Measurements from ENCODE around the gene IL15. TPM values are rescaled to one million over a fixed set of nuclear protein-coding genes. Genes with fewer than 3 reads are reported as not detected.

The IL15 gene
- total and polyA plus RNA-seq, 2 experiments from 2014 or later, result 2.3 to 3.7 TPM

DNA sequence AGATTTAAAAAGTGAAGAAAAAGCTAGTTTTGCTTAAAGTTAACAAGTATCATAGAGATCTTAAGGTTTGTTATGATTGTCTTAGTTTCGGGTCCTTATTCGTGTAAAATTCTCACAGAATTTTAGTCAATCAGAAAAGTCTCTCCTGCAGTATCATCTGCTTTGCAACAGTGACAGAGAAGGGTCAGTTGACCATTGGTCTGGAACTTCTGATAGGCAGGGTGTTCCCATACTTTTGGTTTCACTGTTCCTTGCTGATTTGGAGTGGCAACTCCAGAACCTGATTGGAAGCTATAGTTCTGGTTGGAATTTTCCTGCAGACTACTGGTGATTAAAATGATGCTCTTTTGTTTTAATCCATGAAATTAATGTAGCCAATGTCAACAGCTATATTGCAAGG, 1.8 kb downstream of the IL15 start (continued):
- TF ChIP-seq, protein P1, sequence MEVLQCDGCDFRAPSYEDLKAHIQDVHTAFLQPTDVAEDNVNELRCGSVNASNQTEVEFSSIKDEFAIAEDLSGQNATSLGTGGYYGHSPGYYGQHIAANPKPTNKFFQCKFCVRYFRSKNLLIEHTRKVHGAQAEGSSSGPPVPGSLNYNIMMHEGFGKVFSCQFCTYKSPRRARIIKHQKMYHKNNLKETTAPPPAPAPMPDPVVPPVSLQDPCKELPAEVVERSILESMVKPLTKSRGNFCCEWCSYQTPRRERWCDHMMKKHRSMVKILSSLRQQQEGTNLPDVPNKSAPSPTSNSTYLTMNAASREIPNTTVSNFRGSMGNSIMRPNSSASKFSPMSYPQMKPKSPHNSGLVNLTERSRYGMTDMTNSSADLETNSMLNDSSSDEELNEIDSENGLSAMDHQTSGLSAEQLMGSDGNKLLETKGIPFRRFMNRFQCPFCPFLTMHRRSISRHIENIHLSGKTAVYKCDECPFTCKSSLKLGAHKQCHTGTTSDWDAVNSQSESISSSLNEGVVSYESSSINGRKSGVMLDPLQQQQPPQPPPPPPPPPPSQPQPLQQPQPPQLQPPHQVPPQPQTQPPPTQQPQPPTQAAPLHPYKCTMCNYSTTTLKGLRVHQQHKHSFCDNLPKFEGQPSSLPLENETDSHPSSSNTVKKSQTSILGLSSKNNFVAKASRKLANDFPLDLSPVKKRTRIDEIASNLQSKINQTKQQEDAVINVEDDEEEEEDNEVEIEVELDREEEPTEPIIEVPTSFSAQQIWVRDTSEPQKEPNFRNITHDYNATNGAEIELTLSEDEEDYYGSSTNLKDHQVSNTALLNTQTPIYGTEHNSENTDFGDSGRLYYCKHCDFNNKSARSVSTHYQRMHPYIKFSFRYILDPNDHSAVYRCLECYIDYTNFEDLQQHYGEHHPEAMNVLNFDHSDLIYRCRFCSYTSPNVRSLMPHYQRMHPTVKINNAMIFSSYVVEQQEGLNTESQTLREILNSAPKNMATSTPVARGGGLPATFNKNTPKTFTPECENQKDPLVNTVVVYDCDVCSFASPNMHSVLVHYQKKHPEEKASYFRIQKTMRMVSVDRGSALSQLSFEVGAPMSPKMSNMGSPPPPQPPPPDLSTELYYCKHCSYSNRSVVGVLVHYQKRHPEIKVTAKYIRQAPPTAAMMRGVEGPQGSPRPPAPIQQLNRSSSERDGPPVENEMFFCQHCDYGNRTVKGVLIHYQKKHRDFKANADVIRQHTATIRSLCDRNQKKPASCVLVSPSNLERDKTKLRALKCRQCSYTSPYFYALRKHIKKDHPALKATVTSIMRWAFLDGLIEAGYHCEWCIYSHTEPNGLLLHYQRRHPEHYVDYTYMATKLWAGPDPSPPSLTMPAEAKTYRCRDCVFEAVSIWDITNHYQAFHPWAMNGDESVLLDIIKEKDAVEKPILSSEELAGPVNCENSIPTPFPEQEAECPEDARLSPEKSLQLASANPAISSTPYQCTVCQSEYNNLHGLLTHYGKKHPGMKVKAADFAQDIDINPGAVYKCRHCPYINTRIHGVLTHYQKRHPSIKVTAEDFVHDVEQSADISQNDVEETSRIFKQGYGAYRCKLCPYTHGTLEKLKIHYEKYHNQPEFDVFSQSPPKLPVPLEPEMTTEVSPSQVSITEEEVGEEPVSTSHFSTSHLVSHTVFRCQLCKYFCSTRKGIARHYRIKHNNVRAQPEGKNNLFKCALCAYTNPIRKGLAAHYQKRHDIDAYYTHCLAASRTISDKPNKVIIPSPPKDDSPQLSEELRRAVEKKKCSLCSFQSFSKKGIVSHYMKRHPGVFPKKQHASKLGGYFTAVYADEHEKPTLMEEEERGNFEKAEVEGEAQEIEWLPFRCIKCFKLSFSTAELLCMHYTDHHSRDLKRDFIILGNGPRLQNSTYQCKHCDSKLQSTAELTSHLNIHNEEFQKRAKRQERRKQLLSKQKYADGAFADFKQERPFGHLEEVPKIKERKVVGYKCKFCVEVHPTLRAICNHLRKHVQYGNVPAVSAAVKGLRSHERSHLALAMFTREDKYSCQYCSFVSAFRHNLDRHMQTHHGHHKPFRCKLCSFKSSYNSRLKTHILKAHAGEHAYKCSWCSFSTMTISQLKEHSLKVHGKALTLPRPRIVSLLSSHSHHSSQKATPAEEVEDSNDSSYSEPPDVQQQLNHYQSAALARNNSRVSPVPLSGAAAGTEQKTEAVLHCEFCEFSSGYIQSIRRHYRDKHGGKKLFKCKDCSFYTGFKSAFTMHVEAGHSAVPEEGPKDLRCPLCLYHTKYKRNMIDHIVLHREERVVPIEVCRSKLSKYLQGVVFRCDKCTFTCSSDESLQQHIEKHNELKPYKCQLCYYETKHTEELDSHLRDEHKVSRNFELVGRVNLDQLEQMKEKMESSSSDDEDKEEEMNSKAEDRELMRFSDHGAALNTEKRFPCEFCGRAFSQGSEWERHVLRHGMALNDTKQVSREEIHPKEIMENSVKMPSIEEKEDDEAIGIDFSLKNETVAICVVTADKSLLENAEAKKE (CRISPR knock-in tag; IDR thresholded peaks at IDR 0.05), result no peak
- TF ChIP-seq EZH2phosphoT487 (IDR thresholded peaks at IDR 0.05; ENCODE audit: unreplicated experiment) (no peak), POLR2AphosphoS5 (IDR thresholded peaks at IDR 0.05; ENCODE audit: low read depth) (no peak), CREB1 (CRISPR knock-in tag; IDR thresholded peaks at IDR 0.05; ENCODE audit: low read depth) (no peak), EZH2 (IDR thresholded peaks at IDR 0.05; ENCODE audit: low read depth, unreplicated experiment) (no peak)

DNA sequence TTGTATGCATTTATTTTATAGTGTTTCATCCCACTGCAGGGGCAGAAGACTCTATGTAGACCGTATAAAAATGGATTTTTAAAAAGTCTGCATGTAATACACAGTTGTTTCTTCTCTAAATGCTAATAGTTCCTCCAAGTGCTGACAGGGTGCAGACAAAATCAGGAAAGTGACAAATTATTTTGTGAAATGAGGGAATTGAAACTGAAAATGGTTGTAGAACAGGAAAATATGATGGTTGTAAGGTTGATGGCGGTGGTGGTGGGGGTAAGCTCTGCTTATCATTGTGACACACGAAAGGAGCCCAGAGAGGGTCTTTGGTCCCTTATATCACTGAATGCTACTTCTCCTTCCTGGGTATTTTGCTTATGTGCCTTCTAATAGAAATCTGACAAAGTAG, 4.3 kb downstream of the IL15 start:
- Mint-ChIP-seq H3K4me1 (peaks cover 8% of the 10 kb centered on the region; the same call in 2 of the 3 replicates), H3K36me3 (ENCODE audit: low read depth) (no peaks in the 10 kb centered on the region), H3K27ac (no peak overlapping the region), H3K27me3 (ENCODE audit: insufficient read depth, low read depth, poor library complexity) (peaks cover 14% of the 10 kb centered on the region), H3K9me3 (no peaks in the 10 kb centered on the region; the same call in 2 of the 3 replicates), H3K4me3 (no peak overlapping the region)
- no peaks in the 10 kb centered on the region for H3K9me2 ChIP-seq (ENCODE audit: insufficient read depth)
- no peak overlapping the region for H2AFZ ChIP-seq
- DNase-seq (ENCODE audit: low spot score) (no peak), ATAC-seq (no peak)
- no peaks in the 10 kb centered on the region for H3F3A ChIP-seq (replicated peaks; ENCODE audit: low read depth)
- peaks cover 6% of the 10 kb centered on the region; the same call in 1 of the 2 replicates for H3K4me1 ChIP-seq (ENCODE audit: insufficient read depth)
- peaks cover 25% of the 10 kb centered on the region for H3K27me3 ChIP-seq (ENCODE audit: insufficient read depth)
- no peaks in the 10 kb centered on the region for H3K36me3 ChIP-seq (ENCODE audit: insufficient read depth)
- no peak overlapping the region for H3K4me2 ChIP-seq
- H4K20me1 ChIP-seq (replicated peaks; ENCODE audit: insufficient read depth), result no peaks in the 10 kb centered on the region
- no peaks in the 10 kb centered on the region for H3K79me2 ChIP-seq (replicated peaks; ENCODE audit: insufficient read depth)
- no peak overlapping the region for H3K27ac ChIP-seq (ENCODE audit: low read depth)
- no peak overlapping the region for H3K4me3 ChIP-seq
- TF ChIP-seq, protein P1 (CRISPR knock-in tag; IDR thresholded peaks at IDR 0.05), result no peak
- TF ChIP-seq, protein P2, sequence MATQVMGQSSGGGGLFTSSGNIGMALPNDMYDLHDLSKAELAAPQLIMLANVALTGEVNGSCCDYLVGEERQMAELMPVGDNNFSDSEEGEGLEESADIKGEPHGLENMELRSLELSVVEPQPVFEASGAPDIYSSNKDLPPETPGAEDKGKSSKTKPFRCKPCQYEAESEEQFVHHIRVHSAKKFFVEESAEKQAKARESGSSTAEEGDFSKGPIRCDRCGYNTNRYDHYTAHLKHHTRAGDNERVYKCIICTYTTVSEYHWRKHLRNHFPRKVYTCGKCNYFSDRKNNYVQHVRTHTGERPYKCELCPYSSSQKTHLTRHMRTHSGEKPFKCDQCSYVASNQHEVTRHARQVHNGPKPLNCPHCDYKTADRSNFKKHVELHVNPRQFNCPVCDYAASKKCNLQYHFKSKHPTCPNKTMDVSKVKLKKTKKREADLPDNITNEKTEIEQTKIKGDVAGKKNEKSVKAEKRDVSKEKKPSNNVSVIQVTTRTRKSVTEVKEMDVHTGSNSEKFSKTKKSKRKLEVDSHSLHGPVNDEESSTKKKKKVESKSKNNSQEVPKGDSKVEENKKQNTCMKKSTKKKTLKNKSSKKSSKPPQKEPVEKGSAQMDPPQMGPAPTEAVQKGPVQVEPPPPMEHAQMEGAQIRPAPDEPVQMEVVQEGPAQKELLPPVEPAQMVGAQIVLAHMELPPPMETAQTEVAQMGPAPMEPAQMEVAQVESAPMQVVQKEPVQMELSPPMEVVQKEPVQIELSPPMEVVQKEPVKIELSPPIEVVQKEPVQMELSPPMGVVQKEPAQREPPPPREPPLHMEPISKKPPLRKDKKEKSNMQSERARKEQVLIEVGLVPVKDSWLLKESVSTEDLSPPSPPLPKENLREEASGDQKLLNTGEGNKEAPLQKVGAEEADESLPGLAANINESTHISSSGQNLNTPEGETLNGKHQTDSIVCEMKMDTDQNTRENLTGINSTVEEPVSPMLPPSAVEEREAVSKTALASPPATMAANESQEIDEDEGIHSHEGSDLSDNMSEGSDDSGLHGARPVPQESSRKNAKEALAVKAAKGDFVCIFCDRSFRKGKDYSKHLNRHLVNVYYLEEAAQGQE (IDR thresholded peaks at IDR 0.05; ENCODE audit: unreplicated experiment), result no peak
